GM18861 (cell line): Measurements from ENCODE around the gene KLHL11.
"Not testable (repeated sequence)": the region's sequence is repeated elsewhere in the genome, so short reads cannot be mapped to it uniquely, and the experiment has no call there.

Source experiments
- ATAC-seq: cut with Tn5 transposase; IDR thresholded peaks from one replicate; pipeline ENCODE4 v1.9.1; 2021; ENCODE audit not compliant: unreplicated experiment

KLHL11 gene

GRCh38 chr17:41840781-41841180 lies 24.4 kb downstream of the KLHL11 start:
- ATAC-seq, result not testable (repeated sequence)

GRCh38 chr17:41839448-41839847 lies 25.8 kb downstream of the KLHL11 start:
- ATAC-seq, result not testable (repeated sequence)

GRCh38 chr17:41837761-41838538 lies 27.3 kb downstream of the KLHL11 start, which contains the start of gene KLHL10:
TSS of gene KLHL10 (plus strand) at chr17:41837825. CDS start at chr17:41837933, 108 bp downstream.
- ATAC-seq, result no peak

DNA sequence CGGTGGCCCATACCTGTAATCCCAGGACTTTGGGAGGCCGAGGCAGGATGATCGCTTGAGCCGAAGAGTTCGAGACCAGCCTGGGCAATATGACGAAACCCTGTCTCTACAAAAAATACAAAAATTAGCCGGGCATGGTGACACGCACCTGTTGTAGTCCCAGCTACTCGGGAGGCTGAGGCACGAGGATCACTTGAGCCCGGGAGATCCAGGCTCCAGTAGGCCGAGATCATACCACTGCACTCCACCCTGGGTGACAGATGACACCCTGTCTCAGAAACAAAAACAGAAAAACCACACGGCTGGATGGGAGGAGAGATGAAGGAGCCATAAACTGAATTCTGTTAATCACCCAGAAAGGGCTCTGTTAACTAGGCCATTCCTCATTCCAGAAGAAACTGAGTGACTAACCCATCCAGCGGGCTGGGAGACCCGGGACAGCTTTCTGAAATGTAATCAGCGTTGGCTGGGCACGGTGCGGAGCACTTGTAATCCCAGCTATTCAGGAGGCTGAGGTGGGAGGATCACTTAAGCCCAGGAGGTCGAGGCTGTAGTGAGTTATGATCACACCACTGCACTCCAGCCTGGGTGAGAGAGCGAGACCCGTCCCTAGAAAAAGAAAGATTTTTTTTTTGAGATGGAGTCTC lies 28.6 kb downstream of the KLHL11 start:
- no peak for ATAC-seq

DNA sequence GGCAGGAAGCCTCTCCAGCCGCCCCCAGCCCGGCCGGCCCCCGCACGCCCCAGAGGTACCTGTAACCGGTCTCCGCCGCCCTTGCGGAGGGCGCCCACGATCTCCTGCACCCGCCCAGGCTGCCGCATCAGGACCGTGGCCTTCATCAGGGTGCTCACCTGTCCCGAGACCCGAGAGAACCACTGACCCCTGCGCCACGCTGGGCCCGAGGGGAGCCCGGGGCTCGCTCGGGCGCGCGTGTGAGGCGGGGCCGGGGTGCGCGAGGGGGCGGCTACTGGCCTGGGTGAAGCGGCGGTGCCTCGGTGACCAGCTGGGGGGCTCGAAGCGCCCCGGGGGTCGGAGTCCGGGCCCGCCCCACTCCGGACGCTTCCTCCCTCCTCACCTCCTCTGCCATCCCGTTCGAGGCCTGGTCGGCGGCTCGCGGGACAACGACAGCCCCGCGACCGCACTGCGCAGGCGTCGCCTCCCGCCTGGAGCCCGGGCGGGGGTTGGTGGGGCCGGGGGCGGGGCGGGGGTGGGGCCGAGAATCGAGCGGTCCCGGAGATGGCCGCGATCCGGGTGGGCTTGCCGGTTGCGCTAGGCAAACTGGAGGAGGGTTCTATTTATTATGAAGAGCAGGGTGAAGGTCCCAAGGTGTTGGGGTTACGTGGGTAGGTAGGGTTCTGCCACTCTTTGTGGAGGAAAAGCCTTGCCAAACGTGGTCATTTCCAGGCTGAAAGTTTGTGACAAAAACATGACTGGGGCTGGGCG lies 29.2 kb downstream of the KLHL11 start, which contains the start of gene NT5C3B:
Gene NT5C3B, minus strand, starts transcription at position 433 of the 750 bp plus-strand sequence. Its CDS starts 39 bp downstream, at position 394.
- ATAC-seq, result no peak

DNA sequence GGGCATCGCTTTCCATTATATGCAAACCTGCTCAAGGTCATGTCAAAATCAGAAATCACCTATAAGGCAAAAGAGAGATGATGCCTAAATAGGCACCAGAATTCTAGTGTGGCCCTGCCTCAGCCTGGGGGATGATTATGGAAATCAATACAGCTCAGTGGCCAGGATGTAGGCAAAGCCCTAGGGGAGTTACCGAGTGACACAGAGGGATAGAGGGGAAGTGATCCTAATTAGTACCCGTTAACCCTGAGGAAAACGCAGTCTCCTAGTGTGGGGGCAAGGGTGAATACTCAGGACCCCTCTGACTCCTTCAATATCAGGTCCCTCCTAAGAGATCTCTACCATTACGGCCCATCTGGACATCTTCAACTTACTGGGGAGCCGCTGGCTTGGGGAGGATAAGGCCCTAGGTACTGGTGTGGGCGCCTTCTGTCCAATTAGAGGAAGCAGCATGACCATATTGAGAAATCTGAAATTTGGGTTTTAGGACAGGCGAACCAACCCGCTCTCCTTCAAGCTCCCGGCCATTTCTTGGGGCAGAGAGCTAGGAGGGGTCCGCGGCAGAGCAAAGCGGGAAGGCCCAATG lies 29.9 kb downstream of the KLHL11 start:
- ATAC-seq, result no peak

GRCh38 chr17:41829961-41830360 lies 35.3 kb downstream of the KLHL11 start:
- not testable (repeated sequence) for ATAC-seq

DNA sequence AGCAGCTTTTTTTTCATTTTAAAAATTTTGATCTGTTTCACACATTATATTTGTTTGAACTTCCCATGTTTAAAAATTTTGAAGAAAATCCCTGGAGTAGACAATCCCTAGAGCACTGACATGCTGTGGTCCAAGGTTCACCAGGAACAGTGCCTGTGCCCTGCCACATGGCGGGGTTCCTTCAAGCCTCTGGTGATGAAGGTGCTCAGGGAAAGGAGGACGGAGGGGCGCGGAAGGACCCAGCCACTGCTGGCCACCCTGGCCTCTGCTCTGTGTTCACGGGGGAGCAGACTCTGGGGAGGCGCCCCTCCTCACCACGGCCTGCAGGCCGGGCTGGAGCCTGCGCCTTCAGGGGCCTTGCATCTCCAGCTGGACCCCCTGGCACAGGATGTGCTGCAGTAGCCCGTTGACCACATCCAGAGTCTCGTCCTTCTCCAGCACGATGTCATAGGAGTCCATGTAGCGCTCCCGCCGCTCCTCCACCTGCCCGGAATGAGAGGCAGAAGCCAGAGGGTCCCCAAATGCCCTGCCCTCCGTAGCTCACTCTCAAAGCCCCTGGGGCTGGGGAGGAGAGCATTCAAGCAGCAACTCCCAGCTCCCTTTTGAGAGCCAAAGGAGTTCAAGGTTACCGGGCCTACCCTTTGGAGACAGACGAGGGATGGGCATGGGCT lies 39.9 kb downstream of the KLHL11 start:
- no peak for ATAC-seq

DNA sequence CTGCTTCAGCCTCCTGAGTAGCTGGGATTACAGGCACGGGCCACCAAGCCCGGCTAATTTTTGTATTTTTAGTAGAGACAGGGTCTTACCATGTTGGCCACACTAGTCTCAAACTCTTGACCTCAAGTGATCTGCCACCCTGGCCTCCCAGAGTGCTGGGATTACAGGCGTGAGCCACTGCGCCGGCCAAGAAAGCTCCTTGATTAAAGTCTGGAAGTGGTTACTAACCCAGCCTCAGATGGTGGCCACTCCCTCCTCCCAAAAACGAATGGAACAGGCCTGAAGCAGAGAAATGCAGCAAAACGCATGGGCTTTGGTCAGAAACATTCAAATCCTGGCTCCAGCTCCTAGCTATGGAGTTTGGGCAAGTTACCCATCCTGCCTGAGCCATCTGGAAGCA lies 41.1 kb downstream of the KLHL11 start:
- no peak for ATAC-seq

- no peak for ATAC-seq
Observed at GRCh38 chr17:41823580-41823979, 41.6 kb downstream of the KLHL11 start.

DNA sequence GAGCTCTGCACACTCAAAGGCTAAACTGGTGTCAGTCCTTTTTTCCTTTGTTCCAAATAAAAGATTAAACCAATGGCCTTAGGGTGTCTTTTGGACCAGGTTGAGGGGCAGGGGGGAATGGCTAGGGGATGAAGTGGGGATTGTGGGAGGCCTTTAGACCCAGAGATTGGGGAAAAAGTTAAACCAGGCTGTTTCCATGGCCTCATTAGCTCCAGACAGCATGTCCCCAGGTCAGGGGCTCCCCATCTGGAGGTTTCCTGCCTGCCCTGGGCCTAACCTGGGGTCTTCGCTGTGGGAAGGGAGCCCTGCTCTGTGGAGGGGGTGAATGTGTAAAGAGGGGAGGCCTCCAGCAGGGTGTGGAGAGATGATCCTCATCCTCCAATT lies 42.1 kb downstream of the KLHL11 start:
- no peak for ATAC-seq

GRCh38 chr17:41822216-41823140 lies 42.7 kb downstream of the KLHL11 start:
- ATAC-seq, result no peak

DNA sequence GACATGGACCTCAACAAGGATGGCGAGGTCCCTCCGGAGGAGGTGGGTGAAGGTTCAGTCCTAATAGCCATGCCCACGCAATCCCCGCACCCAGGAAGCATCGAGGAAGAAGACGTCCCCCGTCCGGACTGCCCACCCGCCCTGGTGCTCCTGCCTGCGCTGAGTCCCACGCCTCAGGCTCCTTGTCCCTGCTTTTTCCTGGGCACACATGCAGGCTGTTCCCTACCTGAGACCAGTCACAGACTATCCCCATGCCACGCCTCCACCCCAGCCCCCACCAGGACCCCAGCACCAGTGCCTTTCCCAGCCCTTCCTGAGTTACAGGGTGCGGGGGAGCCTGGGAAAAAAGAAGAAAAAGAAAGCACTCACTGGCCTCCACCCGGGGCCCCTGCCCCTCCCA lies 43.4 kb downstream of the KLHL11 start:
- ATAC-seq, result no peak

DNA sequence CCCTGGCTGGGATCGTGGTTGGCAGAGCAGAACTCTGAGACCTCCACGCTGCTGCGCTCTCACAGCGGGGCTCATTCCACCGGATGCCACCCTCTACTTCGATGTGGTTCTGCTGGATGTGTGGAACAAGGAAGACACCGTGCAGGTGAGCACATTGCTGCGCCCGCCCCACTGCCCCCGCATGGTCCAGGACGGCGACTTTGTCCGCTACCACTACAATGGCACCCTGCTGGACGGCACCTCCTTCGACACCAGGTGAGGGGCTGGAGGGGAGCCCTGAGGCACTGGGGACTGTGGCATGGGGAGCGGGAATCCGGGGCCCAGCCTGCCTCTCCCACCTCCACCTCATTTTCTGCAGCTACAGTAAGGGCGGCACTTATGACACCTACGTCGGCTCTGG lies 47.2 kb downstream of the KLHL11 start:
- ATAC-seq, result no peak

DNA sequence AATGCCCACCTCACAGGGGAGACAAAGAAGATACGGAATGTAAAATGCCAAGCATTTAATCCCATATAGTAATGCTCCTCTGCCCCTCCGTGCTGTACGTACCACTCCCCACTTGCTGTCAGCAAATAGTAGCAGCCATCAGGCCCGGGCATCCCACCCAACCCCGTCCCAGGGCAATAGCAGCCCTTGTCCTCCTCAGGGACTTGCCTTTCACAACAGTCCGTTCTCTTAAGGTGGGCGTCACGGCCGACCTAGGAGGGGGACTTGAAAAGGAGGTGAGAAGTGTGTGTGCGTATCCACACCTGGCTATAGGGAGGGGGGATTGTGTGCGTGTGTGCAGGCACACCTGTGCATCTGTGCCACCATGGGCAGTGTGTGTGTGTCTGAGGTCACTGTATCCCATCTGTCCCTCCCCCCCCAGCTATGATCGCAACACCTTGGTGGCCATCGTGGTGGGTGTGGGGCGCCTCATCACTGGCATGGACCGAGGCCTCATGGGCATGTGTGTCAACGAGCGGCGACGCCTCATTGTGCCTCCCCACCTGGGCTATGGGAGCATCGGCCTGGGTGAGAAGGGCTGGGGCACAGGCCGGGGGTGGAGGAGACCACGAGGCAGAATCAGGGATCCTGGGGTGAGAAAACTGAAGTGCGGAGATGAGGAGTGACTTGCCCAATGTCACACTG lies 48.4 kb downstream of the KLHL11 start:
- no peak for ATAC-seq

DNA sequence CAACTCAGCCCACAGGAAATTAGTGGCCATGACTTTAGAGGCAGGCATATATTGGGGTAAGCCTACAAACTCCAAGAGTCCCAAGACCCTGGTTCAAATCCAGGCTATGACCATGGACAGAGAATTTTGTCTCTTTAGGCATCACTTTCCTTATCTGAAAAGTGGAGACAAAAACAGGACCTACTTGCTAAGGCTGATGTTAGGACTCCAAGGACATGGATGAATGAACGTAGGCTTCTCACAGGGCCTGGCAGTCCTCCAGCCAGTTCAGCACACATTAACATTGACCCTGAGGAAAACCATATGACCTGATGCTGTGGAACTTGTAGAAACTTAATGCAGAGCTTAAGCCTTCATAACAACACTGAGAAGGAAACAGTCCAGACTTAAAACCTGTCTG lies 51.0 kb downstream of the KLHL11 start:
- no peak for ATAC-seq

DNA sequence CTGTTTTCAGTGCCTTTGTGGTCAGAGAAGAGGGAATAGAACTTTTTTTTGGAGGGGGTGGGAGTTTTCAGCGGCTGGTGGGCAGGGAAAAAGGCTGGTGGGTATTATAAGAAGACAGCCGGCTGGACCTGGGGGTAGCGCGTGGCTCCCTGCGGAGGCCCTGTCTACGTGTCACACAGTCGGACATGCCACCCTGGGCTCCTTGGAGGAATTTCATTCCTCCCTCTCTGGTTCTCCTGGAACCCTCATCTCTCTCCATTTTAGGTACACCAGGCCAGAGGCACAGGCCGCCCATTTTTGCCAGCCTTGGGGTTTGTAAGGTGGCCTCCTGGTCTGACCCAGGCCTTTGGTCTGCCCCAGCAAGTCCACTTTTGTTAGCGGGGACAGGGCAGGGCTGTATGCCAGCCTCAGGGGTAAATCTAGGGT lies 51.5 kb downstream of the KLHL11 start:
- no peak for ATAC-seq

GRCh38 chr17:41813152-41813680 lies 52.0 kb downstream of the KLHL11 start:
- no peak for ATAC-seq
